ENCODE results near the gene FADS1.

GRCh38 chr11:61861634-61862033 lies 44.8 kb upstream of the FADS1 start:
- TF ChIP-seq CTCF (IDR thresholded peaks at IDR 0.05; ENCODE audit: low read depth, low read length) (no peak), POLR2A (IDR thresholded peaks at IDR 0.05; ENCODE audit: extremely low read depth, insufficient read length) (no peak), MAX (IDR thresholded peaks at IDR 0.05; ENCODE audit: low read depth, low read length) (no peak), MYC (IDR thresholded peaks at IDR 0.05; ENCODE audit: low read depth, low read length) (no peak)
